ENCODE results near the gene MYL12B.
"Not testable (repeated sequence)": the region's sequence is repeated elsewhere in the genome, so short reads cannot be mapped to it uniquely, and the experiment has no call there.

The MYL12B gene

DNA sequence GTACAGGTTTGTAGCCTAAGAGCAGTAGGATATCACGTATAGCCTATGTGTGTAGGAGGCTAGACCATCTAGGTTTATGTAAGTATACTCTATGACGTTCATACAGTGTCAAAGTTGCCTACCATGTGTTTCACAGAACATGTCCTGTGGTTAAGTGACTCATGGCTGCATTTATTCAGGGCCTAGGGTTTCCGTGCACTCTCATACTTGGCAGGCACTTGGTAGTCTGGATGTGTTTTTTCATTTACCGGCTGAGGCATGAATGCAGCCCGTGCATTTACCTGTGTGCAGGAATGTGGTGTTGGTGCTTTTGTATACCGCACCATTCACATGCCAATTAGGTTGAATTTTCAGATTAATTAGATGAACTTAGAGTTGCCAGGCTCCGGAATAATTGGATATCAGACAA is 43.4 kb downstream of the MYL12B start:
- DNase-seq = no peak

GRCh38 chr18:3305933-3306332 is 44.0 kb downstream of the MYL12B start:
- no peak for DNase-seq

DNA sequence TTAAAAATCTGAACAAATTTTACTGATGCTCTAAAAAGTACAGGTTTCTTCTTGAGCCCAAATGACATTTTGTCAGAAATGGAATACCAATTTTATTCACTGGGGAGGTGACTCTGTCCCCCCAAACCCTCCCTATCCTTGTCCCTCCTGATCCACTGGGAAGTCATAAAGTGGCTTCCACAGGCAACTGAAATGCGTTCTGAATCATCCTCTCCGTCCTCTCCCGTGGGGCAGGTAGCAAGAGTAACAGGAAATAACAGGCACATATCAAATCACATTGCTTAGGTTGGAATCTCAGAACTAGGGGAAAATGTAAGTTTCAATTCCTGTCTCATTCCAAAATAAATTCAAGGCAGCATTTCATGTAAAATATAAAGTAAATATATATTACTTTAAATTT is 44.5 kb downstream of the MYL12B start:
- no peak for DNase-seq

- DNase-seq = no peak
Measured at GRCh38 chr18:3313685-3314084, 51.8 kb downstream of the MYL12B start.

- not testable (repeated sequence) for DNase-seq
Measured at GRCh38 chr18:3315344-3315743, 53.4 kb downstream of the MYL12B start.

GRCh38 chr18:3319399-3319798 is 57.5 kb downstream of the MYL12B start:
- no peak for DNase-seq

DNA sequence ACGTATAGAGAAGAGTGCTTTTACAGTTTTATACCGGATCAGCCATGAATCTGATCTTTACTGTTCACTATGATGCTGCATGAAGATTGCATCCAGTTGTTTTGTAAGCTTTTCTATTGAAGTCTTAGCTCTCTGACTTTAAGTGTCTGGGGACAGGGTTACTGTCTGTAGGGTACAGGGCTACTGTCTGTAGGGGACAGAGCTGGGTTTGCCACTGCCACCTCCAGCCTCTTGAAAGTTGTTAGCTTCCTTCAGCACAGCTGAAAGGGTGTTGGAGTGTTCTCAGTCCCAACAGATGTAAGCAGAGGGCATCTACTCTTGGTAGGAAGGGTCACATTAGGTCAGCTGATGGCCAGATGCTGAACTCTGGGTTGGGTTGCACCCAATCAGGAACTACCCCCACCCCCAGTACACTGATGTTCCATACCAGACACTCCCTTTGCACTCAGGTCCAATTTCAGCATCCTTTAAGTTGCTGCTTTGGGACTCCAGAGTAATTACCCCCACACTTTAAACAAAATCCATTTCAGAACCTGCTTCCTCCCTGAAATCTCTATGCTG is 58.0 kb downstream of the MYL12B start:
- DNase-seq = no peak

DNA sequence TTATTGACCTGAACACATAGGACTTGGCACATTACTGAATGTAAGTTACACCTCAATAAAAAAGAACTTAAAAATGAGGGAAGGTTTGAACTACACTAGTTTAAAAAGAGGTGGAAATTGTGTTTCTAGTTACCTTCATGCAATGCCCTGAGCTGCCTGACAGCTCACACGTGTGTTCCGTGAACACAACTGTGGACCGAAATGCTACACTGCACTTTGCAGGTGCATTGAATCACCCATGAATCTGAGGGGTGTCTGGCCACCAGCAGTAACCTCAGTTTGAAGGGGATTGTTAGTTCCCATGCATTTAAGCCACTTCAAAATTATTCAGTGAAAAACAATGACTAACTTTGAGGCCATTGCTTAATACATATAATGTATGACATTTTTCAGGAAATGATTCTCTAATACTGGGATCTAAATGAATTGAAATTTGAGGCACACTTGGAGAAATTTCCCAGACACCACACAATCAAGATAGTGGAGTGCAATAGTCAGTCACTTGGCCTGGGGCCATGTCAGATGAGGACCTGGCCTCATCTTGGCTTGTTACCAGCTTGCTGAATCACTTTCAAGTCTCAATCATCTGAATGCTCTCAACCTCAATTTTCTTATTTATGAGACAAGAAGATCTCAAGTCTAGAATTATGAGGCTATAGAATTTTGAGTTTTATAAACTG is 59.3 kb downstream of the MYL12B start:
- DNase-seq = no peak

GRCh38 chr18:3323900-3324299 is 62.0 kb downstream of the MYL12B start:
- peak; percentile 5 for DNase-seq
